HEK293 (cell line): ENCODE measurements around the gene RBM17.

Experiments used
- CTCF ChIA-PET: fragments of 350-600 bp; formaldehyde crosslinking; extraction: SDS; loops from one replicate; lab custom pipeline; 2021; ENCODE audit warnings: antibody characterized with exemption; lab: Yijun Ruan, JAX
- POLR2A ChIA-PET: fragments of 300-600 bp; formaldehyde crosslinking; extraction: SDS; loops from one replicate; lab custom pipeline; 2020; ENCODE audit warnings: antibody characterized with exemption, inconsistent platforms; lab: Yijun Ruan, JAX
- H3K27ac ChIP-seq: fragments of 200-500 bp; sonication (Bioruptor generic); 2 replicates; pipeline ENCODE4 v1.5.1; 2014; ENCODE audit warnings: low read depth, low read length, control low read depth, inconsistent platforms; ENCODE audit errors: extremely low read depth
- H3K36me3 ChIP-seq, 2 experiments: fragments of 200-500 bp in 1 of 2; sonication (Bioruptor generic) in 1 of 2; 1 replicate in 1 of 2; 2 replicates in 1 of 2; pipeline ENCODE4 v1.5.1; 2014 to 2017; ENCODE audit warnings: inconsistent platforms in 2 of 2, low read length in 2 of 2; ENCODE audit not compliant: control insufficient read depth in 2 of 2, insufficient read depth in 1 of 2
- H3K4me1 ChIP-seq: fragments of 200-500 bp; sonication (Bioruptor generic); 2 replicates; pipeline ENCODE4 v1.5.1; 2014; ENCODE audit warnings: mild to moderate bottlenecking, low read length, inconsistent platforms; ENCODE audit not compliant: control insufficient read depth, insufficient read depth
- H3K4me3 ChIP-seq: 2 replicates; pipeline ENCODE4 v1.5.1; 2011; ENCODE audit warnings: low read depth, mild to moderate bottlenecking, control low read depth, low read length, moderate library complexity
- H3K9me3 ChIP-seq: fragments of 200-500 bp; sonication (Bioruptor generic); 2 replicates; pipeline ENCODE4 v1.5.1; 2014; ENCODE audit warnings: low read depth, low read length, inconsistent platforms; ENCODE audit not compliant: control insufficient read depth, insufficient read depth
- GLIS2 ChIP-seq: fragments of 450-650 bp; formaldehyde crosslinking; IDR thresholded peaks from 2 replicates; pipeline ENCODE4 v1.5.1; 2016; ENCODE audit warnings: missing biosample characterization, missing genetic modification characterization
- PRDM1 ChIP-seq: fragments of 450-650 bp; formaldehyde crosslinking; IDR thresholded peaks from 2 replicates; pipeline ENCODE4; 2016; ENCODE audit warnings: missing biosample characterization, missing genetic modification characterization
- SCRT1 ChIP-seq: fragments of 450-650 bp; formaldehyde crosslinking; IDR thresholded peaks from 2 replicates; pipeline ENCODE4 v1.5.1; 2016; ENCODE audit warnings: missing biosample characterization, missing genetic modification characterization, borderline replicate concordance
- TCF7L2 ChIP-seq: IDR thresholded peaks from 2 replicates; pipeline ENCODE4 v1.6.1; 2011; ENCODE audit warnings: low read depth, mild to moderate bottlenecking, inconsistent platforms, low read length, moderate library complexity, borderline replicate concordance
- ZNF140 ChIP-seq: fragments of 450-650 bp; formaldehyde crosslinking; IDR thresholded peaks from 2 replicates; pipeline ENCODE4 v1.5.1; 2016; ENCODE audit warnings: missing biosample characterization, missing genetic modification characterization
- ZNF24 ChIP-seq: fragments of 450-650 bp; formaldehyde crosslinking; IDR thresholded peaks from 2 replicates; pipeline ENCODE4 v1.5.1; 2016; ENCODE audit warnings: missing biosample characterization, missing genetic modification characterization
- ZNF394 ChIP-seq: fragments of 450-650 bp; formaldehyde crosslinking; IDR thresholded peaks from 2 replicates; pipeline ENCODE4 v1.5.1; 2016; ENCODE audit warnings: missing biosample characterization, missing genetic modification characterization, mild to moderate bottlenecking, moderate library complexity, borderline replicate concordance
- ZNF558 ChIP-seq: fragments of 450-650 bp; formaldehyde crosslinking; IDR thresholded peaks from 2 replicates; pipeline ENCODE4 v1.5.1; 2016; ENCODE audit warnings: missing biosample characterization, missing genetic modification characterization
- ZNF585B ChIP-seq: fragments of 450-650 bp; formaldehyde crosslinking; IDR thresholded peaks from 2 replicates; pipeline ENCODE4 v1.5.1; 2016; ENCODE audit warnings: missing biosample characterization, missing genetic modification characterization
- ZNF600 ChIP-seq: fragments of 450-650 bp; formaldehyde crosslinking; IDR thresholded peaks from 2 replicates; pipeline ENCODE4 v1.5.1; 2016; ENCODE audit warnings: missing biosample characterization, missing genetic modification characterization
- ZNF621 ChIP-seq: fragments of 450-650 bp; formaldehyde crosslinking; IDR thresholded peaks from 2 replicates; pipeline ENCODE4 v1.5.1; 2017; ENCODE audit warnings: missing biosample characterization, missing genetic modification characterization
- ZNF670 ChIP-seq: fragments of 450-650 bp; formaldehyde crosslinking; IDR thresholded peaks from 2 replicates; pipeline ENCODE4 v1.5.1; 2016; ENCODE audit warnings: missing biosample characterization, missing genetic modification characterization, low read depth
- ZNF76 ChIP-seq: fragments of 450-650 bp; formaldehyde crosslinking; IDR thresholded peaks from 2 replicates; pipeline ENCODE4; 2016; ENCODE audit warnings: low read depth, missing biosample characterization, missing genetic modification characterization, borderline replicate concordance
- ZNF777 ChIP-seq: fragments of 450-650 bp; formaldehyde crosslinking; IDR thresholded peaks from 2 replicates; pipeline ENCODE4 v1.5.1; 2017; ENCODE audit warnings: missing biosample characterization, missing genetic modification characterization, borderline replicate concordance
- ZSCAN30 ChIP-seq: fragments of 450-650 bp; IDR thresholded peaks from 2 replicates; pipeline ENCODE4 v1.5.1; 2018; ENCODE audit warnings: missing biosample characterization, mild to moderate bottlenecking, missing genetic modification characterization, moderate library complexity
- TF ChIP-seq, protein P1 (sequence below): fragments of 450-650 bp; formaldehyde crosslinking; IDR thresholded peaks from 2 replicates; pipeline ENCODE4 v1.5.1; 2016; ENCODE audit warnings: missing biosample characterization, missing genetic modification characterization
- TF ChIP-seq, protein P2 (sequence below): fragments of 450-650 bp; formaldehyde crosslinking; IDR thresholded peaks from 2 replicates; pipeline ENCODE4 v1.5.0; 2017; ENCODE audit warnings: missing biosample characterization, missing genetic modification characterization, borderline replicate concordance
- TF ChIP-seq, protein P3 (sequence below): fragments of 450-650 bp; formaldehyde crosslinking; IDR thresholded peaks from 2 replicates; pipeline ENCODE4 v1.5.1; 2016; ENCODE audit warnings: missing biosample characterization, missing genetic modification characterization, low read depth

RBM17 gene

DNA sequence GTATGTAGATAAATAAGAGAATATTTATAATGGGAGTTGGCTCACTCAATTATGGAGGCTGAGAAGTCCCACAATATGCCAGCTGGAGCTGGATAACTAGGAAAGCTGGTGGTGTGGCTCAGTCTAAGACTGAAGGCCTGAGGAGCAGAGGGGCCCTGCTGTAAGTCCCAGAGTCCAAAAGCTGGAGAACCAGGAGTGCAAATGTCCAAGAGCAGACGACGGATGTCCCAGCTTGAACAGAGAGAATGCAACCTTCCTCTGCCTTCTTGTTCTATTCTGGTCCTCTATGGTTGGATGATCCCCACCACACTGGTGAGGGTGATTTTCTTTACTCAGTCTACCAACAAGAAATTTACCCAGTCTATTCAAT, 39.8 kb upstream of the RBM17 start:
- TF ChIP-seq ZNF777 (tag by site-specific recombination) (no peak), ZNF670 (tag by site-specific recombination) (no peak), ZSCAN30 (no peak), ZNF621 (tag by site-specific recombination) (no peak), ZNF558 (tag by site-specific recombination) (no peak), ZNF600 (tag by site-specific recombination) (no peak), GLIS2 (tag by site-specific recombination) (no peak), ZNF24 (no peak), TCF7L2 (no peak), ZNF76 (no peak), ZNF140 (tag by site-specific recombination) (no peak), SCRT1 (tag by site-specific recombination) (no peak)
- TF ChIP-seq, protein P1, sequence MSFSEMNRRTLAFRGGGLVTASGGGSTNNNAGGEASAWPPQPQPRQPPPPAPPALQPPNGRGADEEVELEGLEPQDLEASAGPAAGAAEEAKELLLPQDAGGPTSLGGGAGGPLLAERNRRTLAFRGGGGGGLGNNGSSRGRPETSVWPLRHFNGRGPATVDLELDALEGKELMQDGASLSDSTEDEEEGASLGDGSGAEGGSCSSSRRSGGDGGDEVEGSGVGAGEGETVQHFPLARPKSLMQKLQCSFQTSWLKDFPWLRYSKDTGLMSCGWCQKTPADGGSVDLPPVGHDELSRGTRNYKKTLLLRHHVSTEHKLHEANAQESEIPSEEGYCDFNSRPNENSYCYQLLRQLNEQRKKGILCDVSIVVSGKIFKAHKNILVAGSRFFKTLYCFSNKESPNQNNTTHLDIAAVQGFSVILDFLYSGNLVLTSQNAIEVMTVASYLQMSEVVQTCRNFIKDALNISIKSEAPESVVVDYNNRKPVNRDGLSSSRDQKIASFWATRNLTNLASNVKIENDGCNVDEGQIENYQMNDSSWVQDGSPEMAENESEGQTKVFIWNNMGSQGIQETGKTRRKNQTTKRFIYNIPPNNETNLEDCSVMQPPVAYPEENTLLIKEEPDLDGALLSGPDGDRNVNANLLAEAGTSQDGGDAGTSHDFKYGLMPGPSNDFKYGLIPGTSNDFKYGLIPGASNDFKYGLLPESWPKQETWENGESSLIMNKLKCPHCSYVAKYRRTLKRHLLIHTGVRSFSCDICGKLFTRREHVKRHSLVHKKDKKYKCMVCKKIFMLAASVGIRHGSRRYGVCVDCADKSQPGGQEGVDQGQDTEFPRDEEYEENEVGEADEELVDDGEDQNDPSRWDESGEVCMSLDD (tag by site-specific recombination) = no peak
- TF ChIP-seq, protein P2, sequence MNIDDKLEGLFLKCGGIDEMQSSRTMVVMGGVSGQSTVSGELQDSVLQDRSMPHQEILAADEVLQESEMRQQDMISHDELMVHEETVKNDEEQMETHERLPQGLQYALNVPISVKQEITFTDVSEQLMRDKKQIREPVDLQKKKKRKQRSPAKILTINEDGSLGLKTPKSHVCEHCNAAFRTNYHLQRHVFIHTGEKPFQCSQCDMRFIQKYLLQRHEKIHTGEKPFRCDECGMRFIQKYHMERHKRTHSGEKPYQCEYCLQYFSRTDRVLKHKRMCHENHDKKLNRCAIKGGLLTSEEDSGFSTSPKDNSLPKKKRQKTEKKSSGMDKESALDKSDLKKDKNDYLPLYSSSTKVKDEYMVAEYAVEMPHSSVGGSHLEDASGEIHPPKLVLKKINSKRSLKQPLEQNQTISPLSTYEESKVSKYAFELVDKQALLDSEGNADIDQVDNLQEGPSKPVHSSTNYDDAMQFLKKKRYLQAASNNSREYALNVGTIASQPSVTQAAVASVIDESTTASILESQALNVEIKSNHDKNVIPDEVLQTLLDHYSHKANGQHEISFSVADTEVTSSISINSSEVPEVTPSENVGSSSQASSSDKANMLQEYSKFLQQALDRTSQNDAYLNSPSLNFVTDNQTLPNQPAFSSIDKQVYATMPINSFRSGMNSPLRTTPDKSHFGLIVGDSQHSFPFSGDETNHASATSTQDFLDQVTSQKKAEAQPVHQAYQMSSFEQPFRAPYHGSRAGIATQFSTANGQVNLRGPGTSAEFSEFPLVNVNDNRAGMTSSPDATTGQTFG (tag by site-specific recombination) = no peak
- TF ChIP-seq, protein P3, sequence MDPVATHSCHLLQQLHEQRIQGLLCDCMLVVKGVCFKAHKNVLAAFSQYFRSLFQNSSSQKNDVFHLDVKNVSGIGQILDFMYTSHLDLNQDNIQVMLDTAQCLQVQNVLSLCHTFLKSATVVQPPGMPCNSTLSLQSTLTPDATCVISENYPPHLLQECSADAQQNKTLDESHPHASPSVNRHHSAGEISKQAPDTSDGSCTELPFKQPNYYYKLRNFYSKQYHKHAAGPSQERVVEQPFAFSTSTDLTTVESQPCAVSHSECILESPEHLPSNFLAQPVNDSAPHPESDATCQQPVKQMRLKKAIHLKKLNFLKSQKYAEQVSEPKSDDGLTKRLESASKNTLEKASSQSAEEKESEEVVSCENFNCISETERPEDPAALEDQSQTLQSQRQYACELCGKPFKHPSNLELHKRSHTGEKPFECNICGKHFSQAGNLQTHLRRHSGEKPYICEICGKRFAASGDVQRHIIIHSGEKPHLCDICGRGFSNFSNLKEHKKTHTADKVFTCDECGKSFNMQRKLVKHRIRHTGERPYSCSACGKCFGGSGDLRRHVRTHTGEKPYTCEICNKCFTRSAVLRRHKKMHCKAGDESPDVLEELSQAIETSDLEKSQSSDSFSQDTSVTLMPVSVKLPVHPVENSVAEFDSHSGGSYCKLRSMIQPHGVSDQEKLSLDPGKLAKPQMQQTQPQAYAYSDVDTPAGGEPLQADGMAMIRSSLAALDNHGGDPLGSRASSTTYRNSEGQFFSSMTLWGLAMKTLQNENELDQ = no peak
- H3K9me3 ChIP-seq = no peaks in the 10 kb centered on the region
- POLR2A ChIA-PET = no interaction called here

DNA sequence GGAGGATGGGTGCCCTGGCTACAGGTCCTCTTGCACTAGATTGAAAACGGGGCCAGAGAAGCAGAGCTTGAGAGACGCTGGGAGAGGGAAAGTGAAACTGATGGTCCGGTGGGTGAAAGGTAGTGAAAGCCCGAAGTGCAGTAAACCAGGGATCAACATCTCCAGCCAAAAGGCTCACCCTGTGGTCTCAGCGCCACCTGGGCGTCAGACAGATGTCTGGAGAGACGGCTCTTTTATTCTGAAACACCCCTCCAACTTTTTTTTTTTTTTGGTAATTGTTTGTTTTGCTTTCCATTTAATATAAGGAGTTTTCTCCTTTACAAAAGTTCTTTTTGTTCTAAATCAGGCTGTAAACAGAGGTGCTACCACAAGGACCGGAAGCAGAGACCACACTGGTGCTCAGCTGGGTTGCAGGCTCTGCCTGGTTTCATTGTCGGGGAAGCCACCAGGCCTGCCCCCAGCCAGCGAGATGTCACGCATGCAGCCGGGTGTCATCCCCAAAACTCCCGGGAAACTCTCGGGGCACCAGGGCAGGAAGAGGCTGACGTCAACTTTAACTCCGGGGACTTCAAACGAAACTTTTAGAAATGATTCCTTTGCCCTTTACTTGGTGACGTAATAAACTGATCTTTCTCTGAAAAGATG, 37.9 kb upstream of the RBM17 start:
- Histone ChIP-seq H3K27ac (no peak overlapping the region), H3K4me1 (no peaks in the 10 kb centered on the region), H3K4me3 (no peak overlapping the region), H3K36me3 (no peaks in the 10 kb centered on the region), H3K9me3 (no peaks in the 10 kb centered on the region)
- CTCF ChIA-PET = interaction anchor here (0.6 to 1.0 kb wide), 2 partner anchors 15 to 76 kb away, joined by 3 read pairs; no protein-coding TSS in a partner anchor
- POLR2A ChIA-PET = no interaction called here
- TF ChIP-seq PRDM1 (peak; percentile 76; the same call in 1 of the 2 replicates), ZNF394 (tag by site-specific recombination) (no peak), ZNF585B (tag by site-specific recombination) (no peak)

More for the DNA sequence above, 39.8 kb upstream of the RBM17 start:
- CTCF ChIA-PET = interaction anchor here (0.6 kb wide), 1 partner anchor 39 kb away, joined by 3 read pairs; no protein-coding TSS in a partner anchor
- Histone ChIP-seq H3K36me3 (no peaks in the 10 kb centered on the region), H3K4me3 (no peak overlapping the region), H3K4me1 (no peaks in the 10 kb centered on the region), H3K27ac (no peak overlapping the region)
